HG03442 (cell line): ENCODE data around the gene HELT.
"Not testable (repeated sequence)": the region's sequence is repeated elsewhere in the genome, so short reads cannot be mapped to it uniquely, and the experiment has no call there.

Source experiments
- ATAC-seq: cut with Tn5 transposase; IDR thresholded peaks from one replicate; pipeline ENCODE4 v1.9.1; 2021; ENCODE audit warnings: mild to moderate bottlenecking, moderate library complexity; ENCODE audit not compliant: unreplicated experiment

HELT gene

GRCh38 chr4:185035284-185035683 lies 17.0 kb downstream of the HELT start:
- ATAC-seq, result no peak

- ATAC-seq, result no peak
These were observed 17.7 kb downstream of the HELT start for GRCh38 chr4:185036019-185036418.

- ATAC-seq, result no peak
These were observed 18.6 kb downstream of the HELT start for GRCh38 chr4:185036842-185037241.

DNA sequence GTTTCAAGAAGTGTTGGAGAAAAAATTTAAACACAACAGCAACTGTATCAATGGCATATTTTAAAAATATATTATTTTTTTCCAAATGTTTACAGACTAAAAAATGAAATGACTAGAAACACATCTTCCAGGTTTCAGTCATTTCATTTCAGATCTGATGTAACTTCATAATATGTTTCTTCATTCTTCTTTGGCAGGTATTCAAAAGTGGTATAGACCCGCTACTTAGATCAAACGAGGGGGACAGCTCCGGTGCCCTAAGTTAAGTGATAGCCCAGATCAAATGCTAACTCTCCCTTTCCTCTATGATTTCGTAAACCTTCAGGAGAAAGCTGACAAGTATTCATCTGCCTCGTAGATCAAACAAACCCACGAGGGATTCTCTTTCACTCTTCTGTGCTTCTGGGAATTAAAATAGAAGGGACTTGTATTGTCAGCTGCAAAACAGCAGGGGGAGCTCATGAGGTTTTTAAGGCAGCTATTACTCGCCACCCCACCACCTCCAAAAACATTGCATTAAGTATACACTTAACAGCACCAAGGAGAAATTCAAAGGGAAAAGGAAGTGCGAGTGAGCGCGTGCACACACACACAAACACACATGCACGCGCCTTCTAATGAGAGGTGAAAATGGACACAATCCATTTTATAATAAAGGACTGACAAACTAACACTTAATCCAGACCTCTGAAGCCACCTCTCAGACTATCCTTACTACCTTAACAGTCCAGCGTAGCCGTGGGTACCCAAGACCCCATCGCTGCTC lies 21.4 kb downstream of the HELT start:
- ATAC-seq, result peak; percentile 76

DNA sequence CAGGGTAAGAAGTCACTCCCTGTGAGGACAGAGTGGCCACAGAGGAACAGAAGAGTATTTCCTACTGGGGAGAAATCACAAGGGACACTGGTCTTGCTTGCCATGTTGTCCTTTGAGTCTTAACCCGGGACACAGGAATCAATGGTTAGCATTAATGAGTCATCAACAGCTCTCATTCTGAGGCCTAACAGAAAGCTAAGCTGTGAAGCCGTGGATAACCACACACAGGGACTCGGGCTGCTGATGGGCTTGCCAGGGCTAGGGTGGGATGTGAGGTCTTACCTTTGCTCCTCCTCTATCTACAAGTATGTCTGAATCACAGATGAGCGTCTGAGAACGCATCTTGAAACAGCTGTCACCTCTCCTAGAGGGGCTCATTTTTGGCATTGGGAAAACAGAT lies 22.2 kb downstream of the HELT start:
- no peak for ATAC-seq

- not testable (repeated sequence) for ATAC-seq
These were observed 32.0 kb downstream of the HELT start for GRCh38 chr4:185050286-185050685.

DNA sequence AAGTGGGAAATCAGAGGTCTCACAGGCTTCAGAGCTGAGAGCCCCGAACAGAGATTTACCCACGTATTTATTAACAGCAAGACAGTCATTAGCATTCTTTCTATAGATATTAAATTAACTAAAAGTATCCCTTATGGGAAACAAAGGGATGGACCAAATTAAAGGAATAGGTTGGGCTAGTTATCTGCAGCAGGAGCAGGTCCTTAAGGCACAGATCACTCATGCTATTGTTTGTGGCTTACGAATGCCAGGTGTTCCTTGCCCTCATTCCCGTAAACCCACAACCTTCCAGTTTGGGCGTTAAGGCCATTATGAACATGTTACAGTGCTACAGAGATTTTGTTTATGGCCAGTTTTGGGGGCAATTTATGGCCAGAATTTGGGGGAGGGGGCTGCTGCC lies 33.0 kb downstream of the HELT start:
- not testable (repeated sequence) for ATAC-seq

DNA sequence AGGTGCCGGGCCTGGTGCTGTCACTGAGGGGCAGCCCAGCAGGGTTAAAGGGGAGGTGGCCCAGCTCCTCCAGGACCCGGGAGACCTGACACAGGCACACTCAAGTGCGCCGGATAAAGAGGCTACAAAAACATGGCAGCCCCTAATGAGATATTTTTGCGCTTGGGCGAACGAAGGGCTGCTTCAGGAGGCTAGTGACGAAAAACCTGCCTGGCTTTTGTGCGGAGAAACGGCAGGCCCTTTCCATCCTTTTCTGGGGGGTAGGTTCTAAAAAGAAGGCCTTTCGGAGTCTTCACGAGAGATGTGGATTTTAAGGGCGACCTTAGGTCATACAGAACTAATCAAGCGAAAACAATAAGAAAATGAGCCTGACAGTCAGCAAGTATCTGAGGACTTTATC lies 35.5 kb downstream of the HELT start:
- ATAC-seq, result no peak

DNA sequence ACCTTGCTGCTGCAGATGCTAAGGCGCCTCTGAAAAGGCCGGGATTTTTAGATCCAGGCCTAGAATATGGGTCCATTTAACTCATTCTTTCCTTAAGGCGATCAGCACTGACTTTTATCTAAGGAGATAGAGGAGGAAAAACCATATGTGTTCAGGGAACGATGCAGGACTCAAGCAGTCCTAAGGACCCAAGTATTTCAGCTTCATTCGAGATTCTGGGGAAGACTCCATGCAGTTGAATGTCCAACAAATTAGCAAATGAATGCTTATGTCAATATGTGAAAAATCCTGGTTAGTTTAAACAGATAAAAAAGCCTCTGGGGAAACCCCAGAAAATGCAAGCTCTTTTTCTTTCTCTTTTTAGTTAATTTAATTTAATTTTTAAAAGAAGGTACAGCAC lies 36.0 kb downstream of the HELT start:
- ATAC-seq, result no peak

DNA sequence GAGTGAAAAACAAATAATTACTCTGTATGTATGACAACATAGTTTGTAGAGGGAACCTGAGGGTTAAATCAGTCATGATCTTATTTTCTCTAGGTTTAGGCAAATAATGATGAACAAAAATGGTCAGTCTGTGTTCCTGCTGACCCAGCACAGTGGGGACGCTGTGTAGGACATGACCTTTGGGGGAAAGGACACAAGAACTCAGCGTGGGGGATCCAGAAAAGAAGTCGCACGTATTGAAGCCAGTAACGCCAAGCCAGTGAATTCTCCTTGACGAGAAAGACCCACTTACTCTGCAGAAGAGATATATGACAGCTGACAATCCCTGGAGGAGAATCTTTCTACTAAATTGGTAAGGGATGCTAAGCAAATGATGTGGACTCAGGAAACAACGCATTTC lies 36.6 kb downstream of the HELT start:
- ATAC-seq, result no peak

GRCh38 chr4:185061610-185062009 lies 43.3 kb downstream of the HELT start:
- ATAC-seq, result no peak

DNA sequence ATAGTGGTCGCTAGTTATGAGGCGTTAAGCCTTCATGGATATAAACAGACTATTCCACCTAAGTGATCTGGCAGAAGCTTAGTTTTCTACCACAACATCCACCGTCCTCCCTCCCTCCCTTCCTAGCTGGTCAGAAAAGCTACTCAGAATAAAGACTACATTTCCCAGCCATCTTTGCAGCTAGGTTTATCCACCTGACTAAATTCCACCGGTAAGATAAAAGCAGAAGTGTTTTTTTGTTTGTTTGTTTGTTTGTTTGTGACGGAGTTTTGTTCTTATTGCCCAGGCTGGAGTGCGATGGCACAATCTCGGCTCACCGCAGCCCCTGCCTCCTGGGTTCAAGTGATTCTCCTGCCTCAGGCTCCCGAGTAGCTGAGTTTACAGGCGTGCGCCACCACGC lies 44.3 kb downstream of the HELT start:
- ATAC-seq, result no peak

DNA sequence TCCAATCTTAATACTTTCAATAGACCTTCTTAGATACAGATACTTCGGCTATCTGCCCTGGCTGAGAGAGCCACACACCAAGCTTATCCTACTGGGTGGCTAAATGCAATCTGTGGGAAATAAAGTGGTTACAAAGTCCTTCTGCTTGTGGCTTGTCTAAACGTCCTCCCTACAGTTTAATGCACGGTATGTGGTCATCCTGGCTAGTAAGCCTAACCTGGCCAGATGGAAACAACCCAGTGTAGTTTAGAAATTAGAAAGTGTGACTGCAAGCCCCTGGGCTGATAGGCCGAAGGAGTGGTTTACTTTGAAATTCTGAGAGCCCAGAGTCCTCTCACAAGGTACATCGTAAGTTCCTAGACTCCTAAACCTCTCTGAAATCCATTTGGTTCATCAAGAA lies 47.9 kb downstream of the HELT start:
- no peak for ATAC-seq

DNA sequence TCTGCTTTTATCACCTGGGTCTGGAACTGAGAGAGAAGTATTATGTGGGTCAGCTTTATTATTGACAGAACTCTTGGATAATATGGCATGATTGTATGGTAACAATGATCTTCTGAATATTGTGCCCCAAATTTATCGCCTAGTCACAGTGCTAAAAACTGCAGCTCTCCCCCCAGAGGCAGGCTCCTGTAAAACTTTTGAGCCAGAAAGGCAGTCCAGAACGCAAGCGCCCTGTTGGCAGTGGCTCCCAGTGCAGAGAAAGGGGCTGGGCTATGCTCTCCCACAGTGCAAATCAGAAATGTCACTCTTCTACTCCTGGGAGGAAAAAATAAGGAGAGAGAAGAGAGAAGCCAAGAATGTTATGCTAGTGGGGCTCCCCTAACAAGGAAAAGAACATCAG lies 50.5 kb downstream of the HELT start:
- no peak for ATAC-seq
